CD4-positive, alpha-beta T cell (primary cell): ENCODE data around the gene GADD45G. TPM values are rescaled to one million over a fixed set of nuclear protein-coding genes. Genes with fewer than 3 reads are reported as not detected.
A peak's percentile ranks its signal among the peaks of the same experiment; 100 is the strongest.

Experiments used
- ATAC-seq: fragments of 200-7000 bp; cut with Tn5 transposase; one replicate; pipeline ENCODE4 v1.10.0; 2022; ENCODE audit warnings: mild to moderate bottlenecking; ENCODE audit not compliant: poor library complexity
- CTCF ChIA-PET: fragments of 350-600 bp; sonication (Branson Sonifier 250); formaldehyde crosslinking; loops from one replicate; lab custom pipeline; 2021; ENCODE audit warnings: antibody characterized with exemption, inconsistent platforms; lab: Charles Lee
- POLR2A ChIA-PET: fragments of 350-600 bp; sonication (Branson Sonifier 250); formaldehyde crosslinking; loops from one replicate; lab custom pipeline; 2021; ENCODE audit warnings: antibody characterized with exemption, inconsistent platforms; lab: Charles Lee
- DNase-seq, 14 experiments: peaks; one replicate each; pipeline ENCODE4 v3.0.0-alpha.2; 2013 to 2020; ENCODE audit warnings: mixed read lengths in 2 of 14
- H3K27ac ChIP-seq, 2 donors: one replicate each; pipeline versions ENCODE4 v1.5.1 to v1.7.0; 2013; ENCODE audit warnings: low read length in 2 of 2, low read depth in 1 of 2, mild to moderate bottlenecking in 1 of 2
- H3K27me3 ChIP-seq, 2 experiments: 1 replicate in 1 of 2; 2 replicates in 1 of 2; pipeline versions ENCODE4 v1.6.1 to v1.7.0; 2013; ENCODE audit warnings: low read length in 2 of 2, control low read depth in 1 of 2, mild to moderate bottlenecking in 1 of 2, moderate library complexity in 1 of 2; ENCODE audit not compliant: insufficient read depth in 2 of 2, control insufficient read depth in 1 of 2
- H3K36me3 ChIP-seq: one replicate; pipeline ENCODE4 v1.6.1; 2013; ENCODE audit warnings: low read length, control low read depth; ENCODE audit not compliant: insufficient read depth
- H3K4me1 ChIP-seq: one replicate; pipeline ENCODE4 v1.6.1; 2013; ENCODE audit warnings: low read length, control low read depth; ENCODE audit not compliant: insufficient read depth
- H3K4me3 ChIP-seq: one replicate; pipeline ENCODE4 v1.5.1; 2013; ENCODE audit warnings: mild to moderate bottlenecking, low read length, moderate library complexity
- H3K9me3 ChIP-seq, 2 experiments: 1 replicate in 1 of 2; 2 replicates in 1 of 2; pipeline versions ENCODE4 v1.6.1 to v1.7.0; 2013; ENCODE audit warnings: low read length in 2 of 2, mild to moderate bottlenecking in 2 of 2, control low read depth in 1 of 2, moderate library complexity in 1 of 2; ENCODE audit not compliant: control insufficient read depth in 1 of 2, insufficient read depth in 1 of 2
- H3K27ac Mint-ChIP-seq: one replicate; pipeline ENCODE4 v1.8.0; 2020; ENCODE audit warnings: mixed read lengths
- H3K27me3 Mint-ChIP-seq: one replicate; pipeline ENCODE4 v1.8.0; 2021; ENCODE audit warnings: mixed read lengths
- H3K36me3 Mint-ChIP-seq: one replicate; pipeline ENCODE4 v1.8.0; 2021; ENCODE audit warnings: low read depth, mixed read lengths
- H3K4me1 Mint-ChIP-seq: one replicate; pipeline ENCODE4 v1.8.0; 2021; ENCODE audit warnings: low read depth, mixed read lengths
- H3K4me3 Mint-ChIP-seq: one replicate; pipeline ENCODE4 v1.8.0; 2020; ENCODE audit warnings: mild to moderate bottlenecking, mixed read lengths
- H3K9me3 Mint-ChIP-seq: one replicate; pipeline ENCODE4 v1.8.0; 2020; ENCODE audit warnings: mixed read lengths
- CTCF ChIP-seq: fragments of 200-600 bp; IDR thresholded peaks from one replicate; pipeline ENCODE4 v1.8.0; 2022; ENCODE audit warnings: antibody characterized with exemption, mild to moderate bottlenecking
- intact Hi-C, 2 experiments: fragments of 100-400 bp; cut with DNase I in 1 of 2; cut with micrococcal nuclease in 1 of 2; formaldehyde crosslinking; loops; one replicate each; pipeline versions ENCODE4 v1.15.1 to v1.9.0; 2023 to 2025; cut with DNase I, micrococcal nuclease
- total RNA-seq, 174 experiments: library from RNA in 2 of 174; stranded (reverse) in 2 of 174; gene quantifications; one replicate each; pipeline ENCODE4 v1.2.3 and lab custom pipeline; 2021 to 2026

The GADD45G gene
- total RNA-seq, 2 experiments from 2014 or later: 15.6 to 16.1 TPM

GRCh38 chr9:89579741-89580385, 24.9 kb upstream of the GADD45G start:
- no peak overlapping the region for H3K27ac ChIP-seq
- H3K27ac Mint-ChIP-seq: no peak overlapping the region
- peaks cover 12 to 26% of the 10 kb centered on the region in 2 experiments for H3K27me3 ChIP-seq
- no peak for TF ChIP-seq CTCF
- H3K4me1 Mint-ChIP-seq: peaks cover 6% of the 10 kb centered on the region
- no peaks in the 10 kb centered on the region for H3K36me3 ChIP-seq
- ChIA-PET CTCF (no interaction called here), POLR2A (no interaction called here)
- H3K9me3 ChIP-seq: no peaks in the 10 kb centered on the region
- no peak overlapping the region for H3K4me3 ChIP-seq
- no peaks in the 10 kb centered on the region for H3K9me3 Mint-ChIP-seq
- peak; percentile 57 for ATAC-seq
- H3K4me1 ChIP-seq: peaks cover 11% of the 10 kb centered on the region
- no peaks in the 10 kb centered on the region for H3K36me3 Mint-ChIP-seq
- peak in 3 of 14 experiments; percentile 26 to 47 (median 37) for DNase-seq
- H3K4me3 Mint-ChIP-seq: no peak overlapping the region
- intact Hi-C loops: loop anchor here in 1 of 2 experiments (10.0 kb wide), 1 partner anchor 1195 kb away; no protein-coding TSS in a partner anchor
- peaks cover 77% of the 10 kb centered on the region for H3K27me3 Mint-ChIP-seq

- H3K9me3 Mint-ChIP-seq: no peaks in the 10 kb centered on the region
- DNase-seq: no peak
- no peaks in the 10 kb centered on the region for H3K4me1 Mint-ChIP-seq
- H3K36me3 Mint-ChIP-seq: no peaks in the 10 kb centered on the region
- ChIA-PET CTCF (no interaction called here), POLR2A (no interaction called here)
- TF ChIP-seq CTCF: no peak
- Histone ChIP-seq H3K36me3 (no peaks in the 10 kb centered on the region), H3K4me1 (no peaks in the 10 kb centered on the region), H3K4me3 (no peak overlapping the region), H3K9me3 (no peaks in the 10 kb centered on the region), H3K27ac (no peak overlapping the region), H3K27me3 (peaks cover 2 to 14% of the 10 kb centered on the region in 2 experiments)
- H3K27me3 Mint-ChIP-seq: peaks cover 38% of the 10 kb centered on the region
- H3K4me3 Mint-ChIP-seq: no peak overlapping the region
- intact Hi-C loops: no loop called here
- ATAC-seq: no peak
- no peak overlapping the region for H3K27ac Mint-ChIP-seq
Measured at GRCh38 chr9:89586311-89586710, 18.5 kb upstream of the GADD45G start.

- CTCF ChIA-PET: no interaction called here
- peaks cover 29% of the 10 kb centered on the region for H3K27me3 Mint-ChIP-seq
- POLR2A ChIA-PET: no interaction called here
Measured at GRCh38 chr9:89588271-89588879, 16.4 kb upstream of the GADD45G start.

More at GRCh38 chr9:89588271-89588879, 16.4 kb upstream of the GADD45G start:
- DNase-seq (no peak), ATAC-seq (no peak)
- no peaks in the 10 kb centered on the region for H3K36me3 Mint-ChIP-seq
- Histone ChIP-seq H3K4me3 (no peak overlapping the region), H3K27me3 (peaks cover 0 to 4% of the 10 kb centered on the region in 2 experiments), H3K27ac (no peak overlapping the region), H3K9me3 (no peaks in the 10 kb centered on the region), H3K4me1 (no peaks in the 10 kb centered on the region), H3K36me3 (no peaks in the 10 kb centered on the region)
- intact Hi-C loops: no loop called here
- no peaks in the 10 kb centered on the region for H3K9me3 Mint-ChIP-seq
- no peak overlapping the region for H3K27ac Mint-ChIP-seq
- no peak overlapping the region for H3K4me3 Mint-ChIP-seq
- H3K4me1 Mint-ChIP-seq: no peaks in the 10 kb centered on the region
- no peak for TF ChIP-seq CTCF
